SK-N-SH (cell line): Measurements from ENCODE around the gene AHNAK.

Experiments
- EZH2phosphoT487 ChIP-seq: fragments of 200-600 bp; sonication (generic); IDR thresholded peaks from 2 replicates; pipeline ENCODE4 v1.6.1; 2017; ENCODE audit warnings: low read depth, mixed run types, mild to moderate bottlenecking, antibody characterized with exemption, moderate library complexity, borderline replicate concordance
- FOSL2 ChIP-seq: IDR thresholded peaks from 2 replicates; pipeline ENCODE4 v1.4.0; 2012; ENCODE audit warnings: low read depth, mild to moderate bottlenecking, moderate library complexity, borderline replicate concordance
- JUND ChIP-seq: IDR thresholded peaks from 2 replicates; pipeline ENCODE4 v1.4.0; 2012
- MXI1 ChIP-seq: IDR thresholded peaks from 2 replicates; pipeline ENCODE4 v1.6.1; 2012; ENCODE audit warnings: mild to moderate bottlenecking, low read depth, low read length, improper control_type of control experiment
- POLR2AphosphoS5 ChIP-seq: IDR thresholded peaks from 2 replicates; pipeline ENCODE4 v1.6.1; 2012; ENCODE audit warnings: low read depth, low read length
- RAD21 ChIP-seq: IDR thresholded peaks from 2 replicates; pipeline ENCODE4 v1.6.1; 2012; ENCODE audit warnings: mild to moderate bottlenecking, low read length
- RCOR1 ChIP-seq: fragments of 150-350 bp; IDR thresholded peaks from 2 replicates; pipeline ENCODE4 v1.6.1; 2017; ENCODE audit warnings: antibody characterized with exemption, low read length
- RXRA ChIP-seq: IDR thresholded peaks from 2 replicates; pipeline ENCODE4 v1.4.0; 2012; ENCODE audit warnings: low read depth, mild to moderate bottlenecking, borderline replicate concordance
- TAF1 ChIP-seq: IDR thresholded peaks from 2 replicates; pipeline ENCODE4 v1.6.1; 2012; ENCODE audit warnings: low read depth, mild to moderate bottlenecking, low read length, moderate library complexity, borderline replicate concordance
- TF ChIP-seq, protein P1 (sequence below): IDR thresholded peaks from 2 replicates; pipeline ENCODE4 v1.6.1; 2012; ENCODE audit warnings: mild to moderate bottlenecking, low read depth, low read length, moderate library complexity
- TF ChIP-seq, protein P2 (sequence below): fragments of 200-600 bp; sonication (generic); IDR thresholded peaks from 2 replicates; pipeline ENCODE4 v1.6.1; 2017; ENCODE audit warnings: antibody characterized with exemption, mild to moderate bottlenecking, moderate library complexity
- TF ChIP-seq, protein P3 (sequence below): IDR thresholded peaks from 2 replicates; pipeline ENCODE4 v1.4.0; 2012; ENCODE audit warnings: low read depth
- TF ChIP-seq, protein P4 (sequence below): IDR thresholded peaks from 2 replicates; pipeline ENCODE4 v1.4.0; 2012; ENCODE audit warnings: low read depth, borderline replicate concordance
- TF ChIP-seq, protein P5 (sequence below): IDR thresholded peaks from 2 replicates; pipeline ENCODE4; 2012

DNA sequence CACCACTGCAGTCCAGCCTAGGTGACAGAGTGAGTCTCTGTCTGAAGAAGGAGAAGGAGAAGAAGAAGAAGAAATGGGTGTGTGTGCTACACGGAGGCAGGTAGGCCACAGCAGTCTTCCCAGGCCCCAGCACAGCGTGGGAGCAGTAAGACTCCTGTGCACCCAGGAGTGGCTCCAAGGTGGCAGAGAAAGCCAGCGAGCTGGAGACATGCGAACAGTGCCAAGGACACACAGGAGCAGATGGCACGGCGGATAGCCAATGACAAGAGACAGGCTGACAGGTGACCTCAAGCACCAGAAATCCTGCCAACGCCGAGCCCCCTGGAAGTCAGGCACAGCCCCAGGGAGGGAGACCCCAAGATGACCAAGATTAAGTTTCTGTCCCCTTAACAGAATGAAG lies 136.8 kb downstream of the AHNAK start:
- TF ChIP-seq, protein P1, sequence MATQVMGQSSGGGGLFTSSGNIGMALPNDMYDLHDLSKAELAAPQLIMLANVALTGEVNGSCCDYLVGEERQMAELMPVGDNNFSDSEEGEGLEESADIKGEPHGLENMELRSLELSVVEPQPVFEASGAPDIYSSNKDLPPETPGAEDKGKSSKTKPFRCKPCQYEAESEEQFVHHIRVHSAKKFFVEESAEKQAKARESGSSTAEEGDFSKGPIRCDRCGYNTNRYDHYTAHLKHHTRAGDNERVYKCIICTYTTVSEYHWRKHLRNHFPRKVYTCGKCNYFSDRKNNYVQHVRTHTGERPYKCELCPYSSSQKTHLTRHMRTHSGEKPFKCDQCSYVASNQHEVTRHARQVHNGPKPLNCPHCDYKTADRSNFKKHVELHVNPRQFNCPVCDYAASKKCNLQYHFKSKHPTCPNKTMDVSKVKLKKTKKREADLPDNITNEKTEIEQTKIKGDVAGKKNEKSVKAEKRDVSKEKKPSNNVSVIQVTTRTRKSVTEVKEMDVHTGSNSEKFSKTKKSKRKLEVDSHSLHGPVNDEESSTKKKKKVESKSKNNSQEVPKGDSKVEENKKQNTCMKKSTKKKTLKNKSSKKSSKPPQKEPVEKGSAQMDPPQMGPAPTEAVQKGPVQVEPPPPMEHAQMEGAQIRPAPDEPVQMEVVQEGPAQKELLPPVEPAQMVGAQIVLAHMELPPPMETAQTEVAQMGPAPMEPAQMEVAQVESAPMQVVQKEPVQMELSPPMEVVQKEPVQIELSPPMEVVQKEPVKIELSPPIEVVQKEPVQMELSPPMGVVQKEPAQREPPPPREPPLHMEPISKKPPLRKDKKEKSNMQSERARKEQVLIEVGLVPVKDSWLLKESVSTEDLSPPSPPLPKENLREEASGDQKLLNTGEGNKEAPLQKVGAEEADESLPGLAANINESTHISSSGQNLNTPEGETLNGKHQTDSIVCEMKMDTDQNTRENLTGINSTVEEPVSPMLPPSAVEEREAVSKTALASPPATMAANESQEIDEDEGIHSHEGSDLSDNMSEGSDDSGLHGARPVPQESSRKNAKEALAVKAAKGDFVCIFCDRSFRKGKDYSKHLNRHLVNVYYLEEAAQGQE, result no peak
- TF ChIP-seq, protein P2, sequence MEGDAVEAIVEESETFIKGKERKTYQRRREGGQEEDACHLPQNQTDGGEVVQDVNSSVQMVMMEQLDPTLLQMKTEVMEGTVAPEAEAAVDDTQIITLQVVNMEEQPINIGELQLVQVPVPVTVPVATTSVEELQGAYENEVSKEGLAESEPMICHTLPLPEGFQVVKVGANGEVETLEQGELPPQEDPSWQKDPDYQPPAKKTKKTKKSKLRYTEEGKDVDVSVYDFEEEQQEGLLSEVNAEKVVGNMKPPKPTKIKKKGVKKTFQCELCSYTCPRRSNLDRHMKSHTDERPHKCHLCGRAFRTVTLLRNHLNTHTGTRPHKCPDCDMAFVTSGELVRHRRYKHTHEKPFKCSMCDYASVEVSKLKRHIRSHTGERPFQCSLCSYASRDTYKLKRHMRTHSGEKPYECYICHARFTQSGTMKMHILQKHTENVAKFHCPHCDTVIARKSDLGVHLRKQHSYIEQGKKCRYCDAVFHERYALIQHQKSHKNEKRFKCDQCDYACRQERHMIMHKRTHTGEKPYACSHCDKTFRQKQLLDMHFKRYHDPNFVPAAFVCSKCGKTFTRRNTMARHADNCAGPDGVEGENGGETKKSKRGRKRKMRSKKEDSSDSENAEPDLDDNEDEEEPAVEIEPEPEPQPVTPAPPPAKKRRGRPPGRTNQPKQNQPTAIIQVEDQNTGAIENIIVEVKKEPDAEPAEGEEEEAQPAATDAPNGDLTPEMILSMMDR, result no peak
- no peak for TF ChIP-seq JUND
- TF ChIP-seq POLR2AphosphoS5, result no peak
- TF ChIP-seq, protein P3, sequence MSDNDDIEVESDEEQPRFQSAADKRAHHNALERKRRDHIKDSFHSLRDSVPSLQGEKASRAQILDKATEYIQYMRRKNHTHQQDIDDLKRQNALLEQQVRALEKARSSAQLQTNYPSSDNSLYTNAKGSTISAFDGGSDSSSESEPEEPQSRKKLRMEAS, result no peak
- TF ChIP-seq RCOR1, result no peak
- TF ChIP-seq TAF1, result no peak
- TF ChIP-seq, protein P4, sequence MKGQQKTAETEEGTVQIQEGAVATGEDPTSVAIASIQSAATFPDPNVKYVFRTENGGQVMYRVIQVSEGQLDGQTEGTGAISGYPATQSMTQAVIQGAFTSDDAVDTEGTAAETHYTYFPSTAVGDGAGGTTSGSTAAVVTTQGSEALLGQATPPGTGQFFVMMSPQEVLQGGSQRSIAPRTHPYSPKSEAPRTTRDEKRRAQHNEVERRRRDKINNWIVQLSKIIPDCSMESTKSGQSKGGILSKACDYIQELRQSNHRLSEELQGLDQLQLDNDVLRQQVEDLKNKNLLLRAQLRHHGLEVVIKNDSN, result no peak
- TF ChIP-seq RAD21, result no peak
- TF ChIP-seq, protein P5, sequence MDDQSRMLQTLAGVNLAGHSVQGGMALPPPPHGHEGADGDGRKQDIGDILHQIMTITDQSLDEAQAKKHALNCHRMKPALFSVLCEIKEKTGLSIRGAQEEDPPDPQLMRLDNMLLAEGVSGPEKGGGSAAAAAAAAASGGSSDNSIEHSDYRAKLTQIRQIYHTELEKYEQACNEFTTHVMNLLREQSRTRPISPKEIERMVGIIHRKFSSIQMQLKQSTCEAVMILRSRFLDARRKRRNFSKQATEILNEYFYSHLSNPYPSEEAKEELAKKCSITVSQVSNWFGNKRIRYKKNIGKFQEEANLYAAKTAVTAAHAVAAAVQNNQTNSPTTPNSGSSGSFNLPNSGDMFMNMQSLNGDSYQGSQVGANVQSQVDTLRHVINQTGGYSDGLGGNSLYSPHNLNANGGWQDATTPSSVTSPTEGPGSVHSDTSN, result no peak
- TF ChIP-seq MXI1, result no peak
- no peak for TF ChIP-seq FOSL2
- TF ChIP-seq EZH2phosphoT487, result no peak
- no peak for TF ChIP-seq RXRA
